DOHH2 (cell line): ENCODE data around the gene CTNNA2.
"Not testable (repeated sequence)": the region's sequence is repeated elsewhere in the genome, so short reads cannot be mapped to it uniquely, and the experiment has no call there.

Experiments used
- H3F3A ChIP-seq: fragments of 200-600 bp; sonication (generic), shearing (Covaris generic); 2 replicates; pipeline ENCODE4 v1.6.0; 2016; ENCODE audit warnings: antibody characterized with exemption, mild to moderate bottlenecking; ENCODE audit not compliant: control insufficient read depth, insufficient read depth
- H3K27ac ChIP-seq: fragments of 200-600 bp; sonication (generic); 2 replicates; pipeline ENCODE4 v1.5.1; 2014; ENCODE audit warnings: low read depth, mild to moderate bottlenecking, low read length, moderate library complexity
- H3K27me3 ChIP-seq: fragments of 200-600 bp; sonication (generic); 2 replicates; pipeline ENCODE4 v1.6.1; 2014; ENCODE audit warnings: mild to moderate bottlenecking, low read length, mixed read lengths; ENCODE audit not compliant: control insufficient read depth
- H3K36me3 ChIP-seq: fragments of 200-600 bp; sonication (generic); 2 replicates; pipeline ENCODE4 v1.6.1; 2014; ENCODE audit warnings: mild to moderate bottlenecking, low read length, moderate library complexity, mixed read lengths; ENCODE audit not compliant: control insufficient read depth
- H3K4me1 ChIP-seq: fragments of 200-600 bp; sonication (generic); 2 replicates; pipeline ENCODE4 v1.6.1; 2014; ENCODE audit warnings: mild to moderate bottlenecking, low read length, mixed read lengths; ENCODE audit not compliant: control insufficient read depth
- H3K4me2 ChIP-seq: fragments of 200-600 bp; sonication (generic); 2 replicates; pipeline ENCODE4 v1.6.0; 2014; ENCODE audit warnings: mild to moderate bottlenecking, low read length, moderate library complexity
- H3K4me3 ChIP-seq: fragments of 200-600 bp; sonication (generic); 2 replicates; pipeline ENCODE4 v1.5.1; 2014; ENCODE audit warnings: mild to moderate bottlenecking, low read length, mixed read lengths
- H3K79me2 ChIP-seq: fragments of 200-600 bp; sonication (generic); 2 replicates; pipeline ENCODE4 v1.6.1; 2014; ENCODE audit warnings: mild to moderate bottlenecking, low read length, mixed read lengths; ENCODE audit not compliant: control insufficient read depth
- H3K9me2 ChIP-seq: fragments of 200-600 bp; sonication (generic); replicated peaks from 2 replicates; pipeline ENCODE4 v1.6.1; 2014; ENCODE audit warnings: mild to moderate bottlenecking, low read length, mixed read lengths; ENCODE audit not compliant: control insufficient read depth
- H3K9me3 ChIP-seq: fragments of 200-600 bp; sonication (generic); 2 replicates; pipeline ENCODE4 v1.6.1; 2014; ENCODE audit warnings: antibody characterized with exemption, low read length, mixed read lengths; ENCODE audit not compliant: control insufficient read depth, insufficient read depth
- H4K20me1 ChIP-seq: fragments of 200-600 bp; sonication (generic); 2 replicates; pipeline ENCODE4 v1.6.0; 2014; ENCODE audit warnings: low read depth, mild to moderate bottlenecking, antibody characterized with exemption, low read length, moderate library complexity; ENCODE audit not compliant: control insufficient read depth, insufficient read depth
- CTCF ChIP-seq: fragments of 200-600 bp; sonication (generic); IDR thresholded peaks from one replicate; pipeline ENCODE4 v1.5.1; 2014; ENCODE audit warnings: antibody characterized with exemption, mild to moderate bottlenecking, low read depth, low read length; ENCODE audit not compliant: poor library complexity, severe bottlenecking
- EZH2phosphoT487 ChIP-seq: fragments of 200-600 bp; sonication (generic); IDR thresholded peaks from 2 replicates; pipeline ENCODE4 v1.6.1; 2017; ENCODE audit warnings: borderline replicate concordance, mild to moderate bottlenecking, antibody characterized with exemption, low read length, moderate library complexity, mixed read lengths

The CTNNA2 gene

GRCh38 chr2:80139001-80139400 is 626.1 kb downstream of the CTNNA2 start:
- no peaks in the 10 kb centered on the region for H3K27me3 ChIP-seq
- H4K20me1 ChIP-seq, result no peaks in the 10 kb centered on the region
- no peak overlapping the region for H3K4me3 ChIP-seq
- TF ChIP-seq EZH2phosphoT487, result no peak
- TF ChIP-seq CTCF, result no peak
- H3K4me2 ChIP-seq, result no peak overlapping the region
- no peak overlapping the region for H3K27ac ChIP-seq
- H3K4me1 ChIP-seq, result no peaks in the 10 kb centered on the region
- no peaks in the 10 kb centered on the region for H3K36me3 ChIP-seq
- no peaks in the 10 kb centered on the region for H3F3A ChIP-seq
- H3K9me2 ChIP-seq, result no peaks in the 10 kb centered on the region; the same call in 1 of the 2 replicates
- no peaks in the 10 kb centered on the region for H3K79me2 ChIP-seq
- no peaks in the 10 kb centered on the region for H3K9me3 ChIP-seq

- Histone ChIP-seq H3K79me2 (no peaks in the 10 kb centered on the region), H3K4me3 (no peak overlapping the region)
Observed at GRCh38 chr2:80141007-80141726, 628.3 kb downstream of the CTNNA2 start.

GRCh38 chr2:80145499-80145898 is 632.6 kb downstream of the CTNNA2 start:
- no peaks in the 10 kb centered on the region for H4K20me1 ChIP-seq
- no peak overlapping the region for H3K27ac ChIP-seq
- H3K79me2 ChIP-seq, result no peaks in the 10 kb centered on the region
- H3K4me3 ChIP-seq, result no peak overlapping the region
- no peaks in the 10 kb centered on the region for H3K27me3 ChIP-seq
- H3K4me1 ChIP-seq, result no peaks in the 10 kb centered on the region
- H3K36me3 ChIP-seq, result no peaks in the 10 kb centered on the region
- H3K9me2 ChIP-seq, result no peaks in the 10 kb centered on the region
- TF ChIP-seq EZH2phosphoT487, result no peak
- TF ChIP-seq CTCF, result no peak
- H3K4me2 ChIP-seq, result no peak overlapping the region
- no peaks in the 10 kb centered on the region for H3K9me3 ChIP-seq
- H3F3A ChIP-seq, result no peaks in the 10 kb centered on the region

More at GRCh38 chr2:80141007-80141726, 628.3 kb downstream of the CTNNA2 start:
- H3K9me3 ChIP-seq, result no peaks in the 10 kb centered on the region
- no peaks in the 10 kb centered on the region for H3K36me3 ChIP-seq
- H3K4me2 ChIP-seq, result no peak overlapping the region
- no peaks in the 10 kb centered on the region; the same call in 1 of the 2 replicates for H3K9me2 ChIP-seq
- H3F3A ChIP-seq, result no peaks in the 10 kb centered on the region
- TF ChIP-seq CTCF (no peak), EZH2phosphoT487 (no peak)
- no peaks in the 10 kb centered on the region for H3K4me1 ChIP-seq
- no peaks in the 10 kb centered on the region for H4K20me1 ChIP-seq
- H3K27me3 ChIP-seq, result no peaks in the 10 kb centered on the region
- no peak overlapping the region for H3K27ac ChIP-seq

GRCh38 chr2:80146757-80147156 is 633.9 kb downstream of the CTNNA2 start:
- H4K20me1 ChIP-seq, H3K9me3 ChIP-seq, H3K9me2 ChIP-seq, H3K79me2 ChIP-seq, H3K27me3 ChIP-seq, H3K4me1 ChIP-seq, H3K4me3 ChIP-seq, H3K27ac ChIP-seq, H3K36me3 ChIP-seq, H3F3A ChIP-seq, H3K4me2 ChIP-seq: not testable (repeated sequence)
